ENCODE results near the gene ZKSCAN8.

Gene ZKSCAN8

GRCh38 chr6:28207510-28208110 is 65.9 kb downstream of the ZKSCAN8 start:
- H2AFZ ChIP-seq (ENCODE audit: low read depth, low read length, severe bottlenecking): no peak overlapping the region
- H3K27ac ChIP-seq (ENCODE audit: low read depth, low read length): no peak overlapping the region
- no peak for TF ChIP-seq CTCF (IDR thresholded peaks at IDR 0.05; ENCODE audit: insufficient read depth, low read length, poor library complexity, severe bottlenecking)
- TF ChIP-seq EZH2phosphoT487 (conservative IDR thresholded peaks at IDR 0.05; ENCODE audit: low read length): no peak
- H3K79me2 ChIP-seq (ENCODE audit: insufficient read depth, low read length): no peaks in the 10 kb centered on the region
- H3K27me3 ChIP-seq (ENCODE audit: low read length): peaks cover 8% of the 10 kb centered on the region; the same call in 1 of the 2 replicates
- H3K4me3 ChIP-seq (ENCODE audit: insufficient read depth, low read length, poor library complexity, severe bottlenecking): no peak overlapping the region
- H3K36me3 ChIP-seq (ENCODE audit: low read length): no peaks in the 10 kb centered on the region
- H4K20me1 ChIP-seq (ENCODE audit: low read depth, low read length): no peaks in the 10 kb centered on the region
- no peak overlapping the region for H3K4me2 ChIP-seq (ENCODE audit: low read depth, low read length, poor library complexity, severe bottlenecking)
- no peaks in the 10 kb centered on the region for H3K9me2 ChIP-seq (replicated peaks; ENCODE audit: insufficient read depth, low read length)
- no peaks in the 10 kb centered on the region for H3F3A ChIP-seq (ENCODE audit: insufficient read depth)
- H3K9me3 ChIP-seq (ENCODE audit: insufficient read depth, low read length): no peaks in the 10 kb centered on the region
- no peak overlapping the region for H3K9ac ChIP-seq (ENCODE audit: low read length)

- TF ChIP-seq CTCF (IDR thresholded peaks at IDR 0.05; ENCODE audit: insufficient read depth, low read length, poor library complexity, severe bottlenecking) (no peak), EZH2phosphoT487 (conservative IDR thresholded peaks at IDR 0.05; ENCODE audit: low read length) (no peak)
- Histone ChIP-seq H3K9me2 (replicated peaks; ENCODE audit: insufficient read depth, low read length) (no peaks in the 10 kb centered on the region), H3K4me2 (ENCODE audit: low read depth, low read length, poor library complexity, severe bottlenecking) (no peak overlapping the region), H3K9ac (ENCODE audit: low read length) (no peak overlapping the region), H3K4me3 (ENCODE audit: insufficient read depth, low read length, poor library complexity, severe bottlenecking) (no peak overlapping the region), H3K36me3 (ENCODE audit: low read length) (no peaks in the 10 kb centered on the region), H3K79me2 (ENCODE audit: insufficient read depth, low read length) (no peaks in the 10 kb centered on the region), H3K27me3 (ENCODE audit: low read length) (peaks cover 8% of the 10 kb centered on the region; the same call in 1 of the 2 replicates), H4K20me1 (ENCODE audit: low read depth, low read length) (no peaks in the 10 kb centered on the region), H3K9me3 (ENCODE audit: insufficient read depth, low read length) (no peaks in the 10 kb centered on the region), H3F3A (ENCODE audit: insufficient read depth) (no peaks in the 10 kb centered on the region), H2AFZ (ENCODE audit: low read depth, low read length, severe bottlenecking) (no peak overlapping the region), H3K27ac (ENCODE audit: low read depth, low read length) (no peak overlapping the region)
Measured at GRCh38 chr6:28208111-28208659, 66.5 kb downstream of the ZKSCAN8 start.
